ENCODE results near the gene CD48.

Gene CD48

DNA sequence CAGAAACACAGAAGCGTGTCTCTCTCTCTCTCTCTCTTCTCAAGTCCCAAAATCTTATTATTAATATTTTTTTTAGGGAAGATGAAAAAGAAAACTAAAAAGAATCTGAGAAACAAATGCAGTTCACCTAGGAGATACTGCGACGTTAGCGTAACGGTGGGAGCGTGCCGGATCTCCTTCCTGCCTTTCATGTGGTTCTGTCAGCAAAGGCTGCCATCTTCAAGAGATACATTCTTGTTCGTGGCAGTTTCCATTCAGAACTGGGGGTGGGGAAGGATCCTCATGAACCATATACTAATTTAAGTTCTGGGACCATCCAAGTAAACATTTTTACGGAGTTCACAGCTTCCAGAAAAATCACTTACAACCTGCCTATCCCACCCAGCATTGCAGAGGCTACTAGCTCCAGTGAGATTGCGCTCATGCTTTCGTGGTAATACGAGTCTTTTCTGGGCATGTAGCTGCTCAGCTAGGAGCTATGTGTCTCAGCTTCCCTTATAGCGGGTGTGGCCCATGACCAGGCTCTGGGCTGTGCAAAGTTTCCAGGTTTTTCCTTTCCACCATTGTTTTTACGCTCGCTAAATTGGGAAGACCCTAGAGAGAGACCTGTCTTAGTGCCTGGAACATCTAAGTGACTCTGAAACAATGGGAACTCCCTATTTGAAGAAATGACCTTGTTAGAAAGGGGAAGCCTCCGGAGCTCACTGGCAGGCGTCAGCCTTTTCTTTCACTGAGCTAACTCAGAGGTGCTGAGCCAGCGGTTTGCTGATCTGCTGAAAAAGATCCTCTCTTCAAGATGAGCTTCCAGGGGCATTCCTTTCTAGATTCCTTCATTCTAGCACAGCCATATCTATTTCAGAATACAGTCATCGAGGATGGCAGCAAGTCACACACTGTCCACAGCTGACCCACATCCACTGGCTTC lies 82.1 kb downstream of the CD48 start:
- peak; percentile 71 for DNase-seq

DNA sequence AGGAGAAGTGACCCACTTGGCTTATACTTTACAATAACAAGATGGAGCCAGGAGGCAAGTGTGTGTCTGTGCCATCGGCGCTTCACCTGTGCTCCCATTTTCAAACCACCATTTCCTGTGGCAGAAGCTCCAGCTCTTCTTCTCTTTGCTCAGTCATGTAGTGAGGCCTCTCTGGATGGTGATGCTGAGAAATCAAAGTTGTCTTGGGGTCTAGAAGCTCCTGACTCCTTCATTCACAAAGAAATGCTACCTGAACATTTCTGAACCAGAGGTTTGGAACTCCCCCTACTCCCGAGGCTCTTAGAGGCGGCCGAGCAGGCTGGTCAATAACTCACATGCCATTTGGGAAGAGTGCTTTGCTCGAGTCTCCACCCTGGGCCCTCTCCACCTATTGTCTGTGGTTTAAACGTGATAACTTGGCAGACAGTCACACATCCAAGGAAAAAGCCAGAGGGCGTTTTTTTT lies 82.8 kb downstream of the CD48 start:
- no peak for DNase-seq
